Sigmoid colon (tissue), 7 donors: ENCODE results near the gene SMURF2. TPM values are rescaled to one million over a fixed set of nuclear protein-coding genes. Genes with fewer than 3 reads are reported as not detected.

Source experiments
- DNase-seq: peaks from one replicate; pipeline ENCODE4 v3.0.0-alpha.2; 2019
- H3K27ac ChIP-seq, 4 donors: fragments of 200-600 bp; sonication (generic); one replicate each; pipeline ENCODE4 v1.5.1; 2016 to 2019; ENCODE audit warnings: mild to moderate bottlenecking in 1 of 4
- H3K27me3 ChIP-seq, 3 donors: fragments of 200-600 bp; sonication (generic); one replicate each; pipeline ENCODE4 v1.5.1; 2019; ENCODE audit warnings: mild to moderate bottlenecking in 1 of 3
- H3K36me3 ChIP-seq, 4 donors: fragments of 200-600 bp; sonication (generic); one replicate each; pipeline ENCODE4 v1.5.1; 2016 to 2019
- H3K4me1 ChIP-seq, 4 donors: fragments of 200-600 bp; sonication (generic); one replicate each; pipeline ENCODE4 v1.5.1; 2017 to 2019
- H3K4me3 ChIP-seq, 4 donors: fragments of 200-600 bp; sonication (generic); one replicate each; pipeline ENCODE4 v1.5.1; 2017 to 2019; ENCODE audit warnings: mild to moderate bottlenecking in 2 of 4, moderate library complexity in 1 of 4
- H3K9me3 ChIP-seq, 4 donors: fragments of 200-600 bp in 3 of 4; sonication (generic) in 3 of 4; one replicate each; pipeline versions ENCODE4 v1.5.1 to v1.6.1; 2013 to 2019
- EP300 ChIP-seq, 4 donors: sonication (generic); formaldehyde crosslinking; IDR thresholded peaks; one replicate each; pipeline ENCODE4 v1.6.1; 2017; ENCODE audit warnings: antibody characterized with exemption in 4 of 4
- POLR2A ChIP-seq, 2 donors: fragments of 450-650 bp; IDR thresholded peaks; one replicate each; pipeline ENCODE4 v1.6.1; 2016; ENCODE audit warnings: antibody characterized with exemption in 2 of 2, mild to moderate bottlenecking in 2 of 2, moderate library complexity in 2 of 2
- POLR2AphosphoS5 ChIP-seq, 4 donors: sonication (generic); formaldehyde crosslinking; IDR thresholded peaks; one replicate each; pipeline ENCODE4 v1.6.1; 2017; ENCODE audit warnings: antibody characterized with exemption in 4 of 4
- WGBS, 2 donors: extraction: QIAGEN DNeasy Blood & Tissue Kit; methylation state at CpG; one replicate each; pipeline ENCODE4 v1.1.7; 2013; 5-methylcytosine and 5-hydroxymethylcytosine counted together
- intact Hi-C: fragments of 100-400 bp; cut with DNase I; formaldehyde crosslinking; loops from one replicate; pipeline ENCODE4 v1.15.1; 2023
- polyA plus RNA-seq, 3 donors: library from polyadenylated mRNA; stranded (reverse); fragments of 200-250 nt; gene quantifications; one replicate each; pipeline ENCODE4 v1.2.3, GENCODE V29; 2013
- total RNA-seq, 4 donors: library from RNA; depleted of rRNA; stranded (reverse); fragments of >200 nt; gene quantifications; one replicate each; pipeline ENCODE4 v1.1.0, GENCODE V29; 2016
- TF ChIP-seq, protein P1 (sequence below), 4 experiments: fragments of 450-650 bp in 3 of 4; fragments of 200-600 bp in 1 of 4; IDR thresholded peaks; one replicate each; pipeline ENCODE4 v1.5.1; 2016 to 2019; ENCODE audit warnings: antibody characterized with exemption in 4 of 4, mild to moderate bottlenecking in 3 of 4, moderate library complexity in 2 of 4
- donor health status: healthy with polysubstance abuse.
- donor health status: Bipolar disorder and iron deficiency.
- donor health status: healthy.

Gene SMURF2
- total and polyA plus RNA-seq, 7 donors, result 5.8 to 30.2 (median 23.8) TPM

GRCh38 chr17:64535357-64535756, 126.8 kb downstream of the SMURF2 start:
- H3K4me1 ChIP-seq, result no peaks in the 10 kb centered on the region
- H3K9me3 ChIP-seq, result no peaks in the 10 kb centered on the region
- no peak for DNase-seq
- H3K4me3 ChIP-seq, result no peak overlapping the region
- no peak for TF ChIP-seq POLR2AphosphoS5 (IDR thresholded peaks at IDR 0.05)
- TF ChIP-seq POLR2A (IDR thresholded peaks at IDR 0.05), result no peak
- TF ChIP-seq EP300 (IDR thresholded peaks at IDR 0.05), result no peak
- TF ChIP-seq, protein P1, sequence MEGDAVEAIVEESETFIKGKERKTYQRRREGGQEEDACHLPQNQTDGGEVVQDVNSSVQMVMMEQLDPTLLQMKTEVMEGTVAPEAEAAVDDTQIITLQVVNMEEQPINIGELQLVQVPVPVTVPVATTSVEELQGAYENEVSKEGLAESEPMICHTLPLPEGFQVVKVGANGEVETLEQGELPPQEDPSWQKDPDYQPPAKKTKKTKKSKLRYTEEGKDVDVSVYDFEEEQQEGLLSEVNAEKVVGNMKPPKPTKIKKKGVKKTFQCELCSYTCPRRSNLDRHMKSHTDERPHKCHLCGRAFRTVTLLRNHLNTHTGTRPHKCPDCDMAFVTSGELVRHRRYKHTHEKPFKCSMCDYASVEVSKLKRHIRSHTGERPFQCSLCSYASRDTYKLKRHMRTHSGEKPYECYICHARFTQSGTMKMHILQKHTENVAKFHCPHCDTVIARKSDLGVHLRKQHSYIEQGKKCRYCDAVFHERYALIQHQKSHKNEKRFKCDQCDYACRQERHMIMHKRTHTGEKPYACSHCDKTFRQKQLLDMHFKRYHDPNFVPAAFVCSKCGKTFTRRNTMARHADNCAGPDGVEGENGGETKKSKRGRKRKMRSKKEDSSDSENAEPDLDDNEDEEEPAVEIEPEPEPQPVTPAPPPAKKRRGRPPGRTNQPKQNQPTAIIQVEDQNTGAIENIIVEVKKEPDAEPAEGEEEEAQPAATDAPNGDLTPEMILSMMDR (IDR thresholded peaks at IDR 0.05), result no peak
- no peaks in the 10 kb centered on the region for H3K27me3 ChIP-seq
- H3K36me3 ChIP-seq, result peaks cover 0 to 100% (median 58%) of the 10 kb centered on the region in 4 donors
- 69 to 81% methylated on average over 6 of the region's 6 CpGs for WGBS, 2 donors
- intact Hi-C loops, result no loop called here
- H3K27ac ChIP-seq, result no peak overlapping the region

DNA sequence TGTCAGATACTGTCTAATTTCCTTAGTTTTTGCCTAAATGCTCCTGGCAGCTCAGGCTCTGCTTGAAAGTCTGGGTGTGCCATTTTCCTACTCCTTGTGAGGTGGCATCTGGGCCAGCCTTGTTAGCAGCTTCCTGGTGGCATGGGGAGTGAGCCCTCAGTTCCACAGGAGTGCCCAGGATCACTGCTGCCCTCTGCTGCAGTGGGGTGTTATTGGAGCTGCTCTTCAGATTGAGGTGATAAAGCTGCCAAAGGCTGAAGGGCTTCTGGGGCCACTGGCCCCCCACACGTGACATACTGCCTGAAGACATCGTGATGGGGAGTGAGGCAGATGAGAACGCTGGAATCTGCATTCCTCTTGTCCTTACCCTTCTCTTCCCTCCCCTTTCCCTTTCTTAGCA, 127.9 kb downstream of the SMURF2 start:
- WGBS, 2 donors, result 89% methylated on average over 3 of the region's 3 CpGs
- no peak for DNase-seq
- intact Hi-C loops, result no loop called here
- no peaks in the 10 kb centered on the region for H3K4me1 ChIP-seq
- peaks cover 9 to 100% (median 67%) of the 10 kb centered on the region in 4 donors for H3K36me3 ChIP-seq
- no peak overlapping the region for H3K27ac ChIP-seq
- TF ChIP-seq POLR2A (IDR thresholded peaks at IDR 0.05) (no peak), POLR2AphosphoS5 (IDR thresholded peaks at IDR 0.05) (no peak), EP300 (IDR thresholded peaks at IDR 0.05) (no peak)
- TF ChIP-seq, protein P1 (IDR thresholded peaks at IDR 0.05), result no peak
- H3K9me3 ChIP-seq, result no peaks in the 10 kb centered on the region
- H3K27me3 ChIP-seq, result no peaks in the 10 kb centered on the region
- no peak overlapping the region for H3K4me3 ChIP-seq

DNA sequence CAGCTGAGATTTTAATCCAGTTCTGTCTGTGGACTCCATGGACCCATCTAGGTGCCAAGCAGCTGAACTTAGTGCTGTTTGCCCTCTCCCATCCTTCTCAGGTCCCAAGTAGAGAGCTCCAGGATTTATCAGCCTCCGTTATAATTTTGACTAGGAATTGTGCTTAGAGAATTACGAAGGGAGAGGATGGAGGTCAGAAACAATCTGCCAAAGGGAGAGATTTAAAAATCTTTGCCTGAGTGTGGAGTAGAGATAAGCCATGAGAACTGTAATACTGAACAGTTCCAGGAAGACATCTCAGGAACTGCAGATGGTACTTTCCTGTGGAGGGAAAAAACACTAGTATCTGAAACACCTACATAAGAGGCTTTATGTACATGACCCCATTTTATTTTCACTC, 128.3 kb downstream of the SMURF2 start:
- Histone ChIP-seq H3K27ac (no peak overlapping the region), H3K9me3 (no peaks in the 10 kb centered on the region), H3K4me1 (no peaks in the 10 kb centered on the region), H3K27me3 (no peaks in the 10 kb centered on the region), H3K4me3 (no peak overlapping the region), H3K36me3 (peaks cover 12 to 100% (median 71%) of the 10 kb centered on the region in 4 donors)
- TF ChIP-seq EP300 (IDR thresholded peaks at IDR 0.05), result no peak
- no peak for DNase-seq
- 93 to 94% methylated on average over 2 of the region's 2 CpGs for WGBS, 2 donors
- intact Hi-C loops, result no loop called here

- TF ChIP-seq POLR2AphosphoS5 (IDR thresholded peaks at IDR 0.05) (no peak), EP300 (IDR thresholded peaks at IDR 0.05) (no peak), POLR2A (IDR thresholded peaks at IDR 0.05) (no peak)
- TF ChIP-seq, protein P1 (IDR thresholded peaks at IDR 0.05), result no peak
- no peak overlapping the region for H3K27ac ChIP-seq
- no peaks in the 10 kb centered on the region for H3K9me3 ChIP-seq
- WGBS, 2 donors, result 92 to 94% methylated on average over 5 of the region's 5 CpGs
- no peaks in the 10 kb centered on the region for H3K4me1 ChIP-seq
- H3K4me3 ChIP-seq, result no peak overlapping the region
- no peak for DNase-seq
- intact Hi-C loops, result no loop called here
- no peaks in the 10 kb centered on the region for H3K27me3 ChIP-seq
- H3K36me3 ChIP-seq, result peaks cover 14 to 100% (median 71%) of the 10 kb centered on the region in 4 donors
These were observed 129.7 kb downstream of the SMURF2 start for GRCh38 chr17:64532409-64532808.

GRCh38 chr17:64531955-64532371, 130.1 kb downstream of the SMURF2 start:
- no peak for DNase-seq
- WGBS, 2 donors, result 39 to 79% methylated on average over 5 of the region's 5 CpGs
- peaks cover 17 to 100% (median 70%) of the 10 kb centered on the region in 4 donors for H3K36me3 ChIP-seq
- no peaks in the 10 kb centered on the region for H3K27me3 ChIP-seq
- intact Hi-C loops, result no loop called here
- H3K4me1 ChIP-seq, result no peaks in the 10 kb centered on the region
- TF ChIP-seq EP300 (IDR thresholded peaks at IDR 0.05) (no peak), POLR2A (IDR thresholded peaks at IDR 0.05) (no peak), POLR2AphosphoS5 (IDR thresholded peaks at IDR 0.05) (no peak)
- TF ChIP-seq, protein P1 (IDR thresholded peaks at IDR 0.05), result no peak
- no peaks in the 10 kb centered on the region for H3K9me3 ChIP-seq
- no peak overlapping the region for H3K27ac ChIP-seq
- no peak overlapping the region for H3K4me3 ChIP-seq
